ENCODE measurements around the gene C22orf39.

DNA sequence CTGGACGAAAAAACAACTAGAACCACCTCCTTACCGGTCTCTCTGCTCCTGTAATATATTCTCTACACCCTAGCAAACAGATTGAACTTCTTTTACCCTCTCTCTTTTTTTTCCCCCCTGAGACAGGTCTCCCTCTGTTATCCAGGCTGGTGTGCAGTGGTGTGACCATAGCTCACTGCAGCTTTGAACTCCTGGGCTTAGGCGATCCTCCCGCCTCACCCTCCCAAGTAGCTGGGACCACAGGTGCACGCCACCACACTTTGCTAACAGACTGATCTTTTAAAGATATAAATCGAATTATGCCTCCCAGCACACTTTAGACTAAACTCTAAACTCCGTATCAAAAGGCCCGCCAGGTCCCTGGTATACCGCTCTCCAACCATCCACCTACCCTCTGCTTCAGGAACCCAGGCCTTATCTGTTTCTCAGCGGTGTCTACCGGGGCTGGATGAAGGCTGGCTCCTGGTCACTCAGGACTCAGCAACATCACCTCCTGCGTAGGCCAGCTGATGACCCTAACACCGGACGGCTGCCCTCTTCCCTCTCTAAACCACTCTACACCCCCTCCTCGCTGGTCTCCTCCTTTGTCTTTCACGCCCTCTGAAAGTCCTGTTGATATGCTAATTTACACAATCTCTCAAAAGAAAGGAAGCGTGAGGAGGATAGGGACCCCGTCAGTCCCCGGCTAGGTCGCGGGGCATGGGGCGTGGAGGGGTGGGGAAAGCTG is 745 bp downstream of the C22orf39 start:
- TF ChIP-seq, protein P1, sequence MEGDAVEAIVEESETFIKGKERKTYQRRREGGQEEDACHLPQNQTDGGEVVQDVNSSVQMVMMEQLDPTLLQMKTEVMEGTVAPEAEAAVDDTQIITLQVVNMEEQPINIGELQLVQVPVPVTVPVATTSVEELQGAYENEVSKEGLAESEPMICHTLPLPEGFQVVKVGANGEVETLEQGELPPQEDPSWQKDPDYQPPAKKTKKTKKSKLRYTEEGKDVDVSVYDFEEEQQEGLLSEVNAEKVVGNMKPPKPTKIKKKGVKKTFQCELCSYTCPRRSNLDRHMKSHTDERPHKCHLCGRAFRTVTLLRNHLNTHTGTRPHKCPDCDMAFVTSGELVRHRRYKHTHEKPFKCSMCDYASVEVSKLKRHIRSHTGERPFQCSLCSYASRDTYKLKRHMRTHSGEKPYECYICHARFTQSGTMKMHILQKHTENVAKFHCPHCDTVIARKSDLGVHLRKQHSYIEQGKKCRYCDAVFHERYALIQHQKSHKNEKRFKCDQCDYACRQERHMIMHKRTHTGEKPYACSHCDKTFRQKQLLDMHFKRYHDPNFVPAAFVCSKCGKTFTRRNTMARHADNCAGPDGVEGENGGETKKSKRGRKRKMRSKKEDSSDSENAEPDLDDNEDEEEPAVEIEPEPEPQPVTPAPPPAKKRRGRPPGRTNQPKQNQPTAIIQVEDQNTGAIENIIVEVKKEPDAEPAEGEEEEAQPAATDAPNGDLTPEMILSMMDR (IDR thresholded peaks at IDR 0.05) = no peak
- no peak for TF ChIP-seq POLR2A (IDR thresholded peaks at IDR 0.05)
